ENCODE measurements around the gene SLC2A13. TPM values are rescaled to one million over a fixed set of nuclear protein-coding genes. Genes with fewer than 3 reads are reported as not detected.
"Not testable (repeated sequence)": the region's sequence is repeated elsewhere in the genome, so short reads cannot be mapped to it uniquely, and the experiment has no call there.

SLC2A13 gene
- polyA plus RNA-seq, 3 donors, result 2.2 to 2.9 (median 2.5) TPM

- intact Hi-C loops (cut with micrococcal nuclease), result no loop called here
Observed at GRCh38 chr12:39752482-39753137, 353.3 kb downstream of the SLC2A13 start.

GRCh38 chr12:39746151-39746550 is 359.7 kb downstream of the SLC2A13 start:
- H4K20me1 ChIP-seq (ENCODE audit: insufficient read depth, low read length); H3K4me3 ChIP-seq (replicated peaks in 1 of 3; ENCODE audit: low read depth in 2 of 3, low read length in 3 of 3); H3K4me2 ChIP-seq (replicated peaks; ENCODE audit: extremely low read depth, low read length, poor library complexity, severe bottlenecking); H3K27me3 ChIP-seq (ENCODE audit: control insufficient read depth in 2 of 2, insufficient read depth in 2 of 2, low read length in 2 of 2); H2AFZ ChIP-seq (ENCODE audit: insufficient read depth, low read depth, low read length, poor library complexity, severe bottlenecking); DNase-seq; H3K27ac Mint-ChIP-seq; H3K27me3 Mint-ChIP-seq (ENCODE audit: low read depth in 3 of 3); H3K9ac ChIP-seq (ENCODE audit: insufficient read depth, low read length, poor library complexity, severe bottlenecking); H3K27ac ChIP-seq (ENCODE audit: low read depth in 1 of 2, low read length in 2 of 2); H3K4me1 Mint-ChIP-seq; H3K79me2 ChIP-seq (ENCODE audit: insufficient read depth, low read length); intact Hi-C loops (cut with micrococcal nuclease); H3K4me3 Mint-ChIP-seq; H3K36me3 Mint-ChIP-seq; H3K4me1 ChIP-seq (ENCODE audit: control insufficient read depth in 1 of 2, insufficient read depth in 2 of 2, low read length in 2 of 2); H3K36me3 ChIP-seq (replicated peaks in 1 of 2; ENCODE audit: control insufficient read depth in 1 of 2, insufficient read depth in 2 of 2, low read length in 2 of 2): not testable (repeated sequence)
- H3K9me3 Mint-ChIP-seq, result peaks cover 8 to 21% (median 14%) of the 10 kb centered on the region in 7 donors
- no CpG with 5 or more reads among the region's 6 CpGs for WGBS (ENCODE audit: insufficient coverage)
- H3K9me3 ChIP-seq (replicated peaks in 1 of 2; ENCODE audit: control insufficient read depth in 1 of 2, insufficient read depth in 1 of 2, low read length in 2 of 2), result peaks cover 4 to 11% of the 10 kb centered on the region in 2 donors

More at GRCh38 chr12:39752482-39753137, 353.3 kb downstream of the SLC2A13 start:
- H3K27ac ChIP-seq (ENCODE audit: low read depth in 1 of 2, low read length in 2 of 2), result no peak overlapping the region
- TF ChIP-seq CTCF (IDR thresholded peaks at IDR 0.05), result no peak
- 83% methylated on average over 4 of the region's 6 CpGs for WGBS (ENCODE audit: insufficient coverage)
- H3K36me3 Mint-ChIP-seq, result peaks cover 0 to 2% of the 10 kb centered on the region in 2 donors
- no peaks in the 10 kb centered on the region for H4K20me1 ChIP-seq (ENCODE audit: insufficient read depth, low read length)
- no peak overlapping the region for H3K4me3 ChIP-seq (replicated peaks in 1 of 3; ENCODE audit: low read depth in 2 of 3, low read length in 3 of 3)
- H3K9me3 Mint-ChIP-seq, result peaks cover 0 to 11% (median 4%) of the 10 kb centered on the region in 7 donors
- no peak overlapping the region for H3K4me2 ChIP-seq (replicated peaks; ENCODE audit: extremely low read depth, low read length, poor library complexity, severe bottlenecking)
- H3K79me2 ChIP-seq (ENCODE audit: insufficient read depth, low read length), result no peaks in the 10 kb centered on the region
- H3K9ac ChIP-seq (ENCODE audit: insufficient read depth, low read length, poor library complexity, severe bottlenecking), result no peak overlapping the region
- no peaks in the 10 kb centered on the region for H3K9me3 ChIP-seq (replicated peaks in 1 of 2; ENCODE audit: control insufficient read depth in 1 of 2, insufficient read depth in 1 of 2, low read length in 2 of 2)
- H3K27me3 ChIP-seq (ENCODE audit: control insufficient read depth in 2 of 2, insufficient read depth in 2 of 2, low read length in 2 of 2), result no peaks in the 10 kb centered on the region
- no peak overlapping the region for H3K4me3 Mint-ChIP-seq
- H3K36me3 ChIP-seq (replicated peaks in 1 of 2; ENCODE audit: control insufficient read depth in 1 of 2, insufficient read depth in 2 of 2, low read length in 2 of 2), result no peaks in the 10 kb centered on the region
- no peak overlapping the region for H2AFZ ChIP-seq (ENCODE audit: insufficient read depth, low read depth, low read length, poor library complexity, severe bottlenecking)
- H3K27ac Mint-ChIP-seq, result no peak overlapping the region
- H3K27me3 Mint-ChIP-seq (ENCODE audit: low read depth in 3 of 3), result no peaks in the 10 kb centered on the region
- no peaks in the 10 kb centered on the region for H3K4me1 Mint-ChIP-seq
- H3K4me1 ChIP-seq (ENCODE audit: control insufficient read depth in 1 of 2, insufficient read depth in 2 of 2, low read length in 2 of 2), result no peaks in the 10 kb centered on the region
- no peak for DNase-seq
